HepG2 (cell line): ENCODE measurements around the gene HLF. TPM values are rescaled to one million over a fixed set of nuclear protein-coding genes. Genes with fewer than 3 reads are reported as not detected.

Experiments used
- CREB1 ChIP-seq, 2 experiments: fragments of 450-650 bp in 1 of 2; IDR thresholded peaks; 2 replicates each; pipeline ENCODE4 v1.6.1; 2016 to 2017; ENCODE audit warnings: control low read depth in 1 of 2, mild to moderate bottlenecking in 1 of 2, missing compliant biosample characterization in 1 of 2, missing genetic modification characterization in 1 of 2
- ELF3 ChIP-seq: IDR thresholded peaks from 2 replicates; pipeline ENCODE4 v1.6.1; 2016; ENCODE audit warnings: missing genetic modification reagents, missing compliant biosample characterization
- GATAD1 ChIP-seq: IDR thresholded peaks from 2 replicates; pipeline ENCODE4 v1.6.1; 2016; ENCODE audit warnings: missing genetic modification reagents, missing compliant biosample characterization
- KAT7 ChIP-seq: IDR thresholded peaks from 2 replicates; pipeline ENCODE4 v1.6.1; 2018; ENCODE audit warnings: borderline replicate concordance, missing compliant biosample characterization
- SNAPC4 ChIP-seq: sonication (generic); formaldehyde crosslinking; IDR thresholded peaks from 2 replicates; pipeline ENCODE4 v1.4.0; 2020; ENCODE audit warnings: mild to moderate bottlenecking, missing genetic modification reagents
- SPEN ChIP-seq: sonication (generic); formaldehyde crosslinking; IDR thresholded peaks from 2 replicates; pipeline ENCODE4 v1.5.1; 2020; ENCODE audit warnings: low read depth, mild to moderate bottlenecking, missing genetic modification reagents
- ZNF10 ChIP-seq: sonication (generic); formaldehyde crosslinking; IDR thresholded peaks from 2 replicates; pipeline ENCODE4 v1.4.0; 2020; ENCODE audit warnings: mild to moderate bottlenecking, low read depth, missing genetic modification reagents, borderline replicate concordance
- ZNF282 ChIP-seq: fragments of 450-650 bp; IDR thresholded peaks from 2 replicates; pipeline ENCODE4 v1.6.1; 2018; ENCODE audit not compliant: partially characterized antibody
- ZNF318 ChIP-seq: sonication (generic); formaldehyde crosslinking; IDR thresholded peaks from 2 replicates; pipeline ENCODE4 v1.4.0; 2020; ENCODE audit warnings: mild to moderate bottlenecking, missing genetic modification reagents
- ZNF547 ChIP-seq: sonication (generic); formaldehyde crosslinking; IDR thresholded peaks from 2 replicates; pipeline ENCODE4 v1.5.1; 2020; ENCODE audit warnings: mild to moderate bottlenecking, missing genetic modification reagents
- ZNF652 ChIP-seq: IDR thresholded peaks from 2 replicates; pipeline ENCODE4 v1.6.1; 2016; ENCODE audit warnings: low read depth, borderline replicate concordance
- polyA plus RNA-seq, 8 experiments: library from polyadenylated mRNA; depleted of rRNA in 3 of 8; stranded (reverse) in 7 of 8; unstranded in 1 of 8; fragments of >200 nt; fragmentation: Illumina TruSeq in 4 of 8; extraction: Trizol in 4 of 8; gene quantifications; 2 replicates each; pipeline versions ENCODE4 v1.2.1 to v1.2.3, GENCODE V29; 2011 to 2016; ENCODE audit warnings: low read depth in 4 of 8, missing spikeins in 1 of 8, mixed read lengths in 1 of 8; ENCODE audit not compliant: insufficient read depth in 1 of 8
- total RNA-seq, 5 experiments: library from RNA; depleted of rRNA; stranded (reverse); fragments of >200 nt; fragmentation: Illumina TruSeq; extraction: Trizol; gene quantifications; 2 replicates each; pipeline ENCODE4 v1.2.3, GENCODE V29; 2016; ENCODE audit warnings: low read depth in 1 of 5
- TF ChIP-seq, protein P1 (sequence below): sonication (generic); formaldehyde crosslinking; IDR thresholded peaks from 2 replicates; pipeline ENCODE4 v1.8.0; 2022; ENCODE audit warnings: missing genetic modification reagents, mild to moderate bottlenecking, moderate library complexity, borderline replicate concordance

The HLF gene
- total and polyA plus RNA-seq, 2 of the 13 experiments (the other 11 are each of a cell fraction or from before 2014, with no cell fraction given) = 202 to 346 TPM

DNA sequence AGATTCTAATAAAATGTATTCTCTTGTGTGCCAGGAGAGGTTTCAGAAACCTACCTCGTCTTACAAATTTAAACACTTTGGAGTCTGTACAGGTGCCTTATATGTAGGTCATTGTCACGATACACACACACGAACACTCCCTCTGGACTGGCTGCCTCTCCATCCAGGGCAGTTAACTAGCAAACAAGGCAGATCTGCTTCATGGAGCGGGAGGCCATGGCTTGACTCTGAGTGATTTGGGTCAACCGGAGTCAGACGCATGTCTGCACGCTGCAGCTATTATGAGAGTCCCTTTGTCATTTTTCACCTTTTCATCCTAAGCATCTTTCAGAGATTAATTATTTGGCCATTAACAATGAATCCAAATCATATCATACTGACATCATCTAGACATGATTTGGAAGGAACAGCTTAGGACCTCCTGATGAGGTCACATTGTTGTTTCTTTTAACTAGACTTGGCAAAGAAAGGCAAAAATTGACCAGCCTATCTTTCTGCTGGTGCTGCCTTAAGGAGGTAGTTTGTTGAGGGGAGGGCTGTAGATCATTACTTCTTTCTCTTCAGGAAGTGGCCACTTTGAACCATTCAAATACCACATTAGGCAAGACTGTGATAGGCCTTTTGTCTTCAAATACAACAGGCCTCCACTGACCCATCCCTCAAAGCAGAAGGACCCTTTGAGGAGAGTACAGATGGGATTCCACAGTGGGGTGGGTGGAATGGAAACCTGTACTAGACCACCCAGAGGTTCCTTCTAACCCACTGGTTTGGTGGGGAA lies 58.9 kb downstream of the HLF start (continued):
- TF ChIP-seq SNAPC4 (CRISPR knock-in tag) (no peak), ZNF10 (CRISPR knock-in tag) (no peak), CREB1 (IDR thresholded peaks at IDR 0.05) (0 out of 2 replicates have a peak, but pooled peaks have one; percentile 7), CREB1 (CRISPR knock-in tag; IDR thresholded peaks at IDR 0.05) (no peak), KAT7 (CRISPR knock-in tag) (no peak), ZNF282 (no peak), ZNF318 (CRISPR knock-in tag) (no peak), ELF3 (CRISPR knock-in tag) (0 out of 2 replicates have a peak, but pooled peaks have one; percentile 26), GATAD1 (CRISPR knock-in tag) (no peak), ZNF547 (CRISPR knock-in tag) (no peak), SPEN (CRISPR knock-in tag) (no peak), ZNF652 (CRISPR knock-in tag) (no peak)
- TF ChIP-seq, protein P1, sequence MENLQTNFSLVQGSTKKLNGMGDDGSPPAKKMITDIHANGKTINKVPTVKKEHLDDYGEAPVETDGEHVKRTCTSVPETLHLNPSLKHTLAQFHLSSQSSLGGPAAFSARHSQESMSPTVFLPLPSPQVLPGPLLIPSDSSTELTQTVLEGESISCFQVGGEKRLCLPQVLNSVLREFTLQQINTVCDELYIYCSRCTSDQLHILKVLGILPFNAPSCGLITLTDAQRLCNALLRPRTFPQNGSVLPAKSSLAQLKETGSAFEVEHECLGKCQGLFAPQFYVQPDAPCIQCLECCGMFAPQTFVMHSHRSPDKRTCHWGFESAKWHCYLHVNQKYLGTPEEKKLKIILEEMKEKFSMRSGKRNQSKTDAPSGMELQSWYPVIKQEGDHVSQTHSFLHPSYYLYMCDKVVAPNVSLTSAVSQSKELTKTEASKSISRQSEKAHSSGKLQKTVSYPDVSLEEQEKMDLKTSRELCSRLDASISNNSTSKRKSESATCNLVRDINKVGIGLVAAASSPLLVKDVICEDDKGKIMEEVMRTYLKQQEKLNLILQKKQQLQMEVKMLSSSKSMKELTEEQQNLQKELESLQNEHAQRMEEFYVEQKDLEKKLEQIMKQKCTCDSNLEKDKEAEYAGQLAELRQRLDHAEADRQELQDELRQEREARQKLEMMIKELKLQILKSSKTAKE = no peak
